Sigmoid colon (tissue), 4 donors: ENCODE measurements around the gene RBM38.

Experiments used
- EP300 ChIP-seq, 4 donors: sonication (generic); formaldehyde crosslinking; IDR thresholded peaks; one replicate each; pipeline ENCODE4 v1.6.1; 2017; ENCODE audit warnings: antibody characterized with exemption in 4 of 4
- POLR2A ChIP-seq, 2 donors: fragments of 450-650 bp; IDR thresholded peaks; one replicate each; pipeline ENCODE4 v1.6.1; 2016; ENCODE audit warnings: antibody characterized with exemption in 2 of 2, mild to moderate bottlenecking in 2 of 2, moderate library complexity in 2 of 2
- TF ChIP-seq, protein P1 (sequence below), 4 experiments: fragments of 450-650 bp in 3 of 4; fragments of 200-600 bp in 1 of 4; IDR thresholded peaks; one replicate each; pipeline ENCODE4 v1.5.1; 2016 to 2019; ENCODE audit warnings: antibody characterized with exemption in 4 of 4, mild to moderate bottlenecking in 3 of 4, moderate library complexity in 2 of 4

DNA sequence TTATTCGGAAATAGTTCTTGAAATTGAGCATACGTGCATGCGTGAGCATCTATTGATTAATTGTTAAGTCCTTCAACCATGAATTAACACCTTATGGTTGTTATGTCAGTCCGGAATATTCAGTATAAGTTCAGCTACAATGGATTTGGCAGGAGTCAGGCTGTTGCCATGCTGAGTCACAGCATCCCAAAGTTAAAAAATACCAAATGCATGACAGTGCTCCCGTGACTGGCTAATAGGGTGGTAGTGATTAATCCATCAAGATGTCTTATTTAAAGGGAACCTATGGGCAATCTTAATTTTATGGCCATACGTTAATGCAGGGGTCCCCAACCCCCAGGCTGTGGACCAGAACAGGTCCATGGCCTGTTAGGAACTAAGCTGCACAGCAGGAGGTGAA, 29.7 kb upstream of the RBM38 start:
- TF ChIP-seq, protein P1, sequence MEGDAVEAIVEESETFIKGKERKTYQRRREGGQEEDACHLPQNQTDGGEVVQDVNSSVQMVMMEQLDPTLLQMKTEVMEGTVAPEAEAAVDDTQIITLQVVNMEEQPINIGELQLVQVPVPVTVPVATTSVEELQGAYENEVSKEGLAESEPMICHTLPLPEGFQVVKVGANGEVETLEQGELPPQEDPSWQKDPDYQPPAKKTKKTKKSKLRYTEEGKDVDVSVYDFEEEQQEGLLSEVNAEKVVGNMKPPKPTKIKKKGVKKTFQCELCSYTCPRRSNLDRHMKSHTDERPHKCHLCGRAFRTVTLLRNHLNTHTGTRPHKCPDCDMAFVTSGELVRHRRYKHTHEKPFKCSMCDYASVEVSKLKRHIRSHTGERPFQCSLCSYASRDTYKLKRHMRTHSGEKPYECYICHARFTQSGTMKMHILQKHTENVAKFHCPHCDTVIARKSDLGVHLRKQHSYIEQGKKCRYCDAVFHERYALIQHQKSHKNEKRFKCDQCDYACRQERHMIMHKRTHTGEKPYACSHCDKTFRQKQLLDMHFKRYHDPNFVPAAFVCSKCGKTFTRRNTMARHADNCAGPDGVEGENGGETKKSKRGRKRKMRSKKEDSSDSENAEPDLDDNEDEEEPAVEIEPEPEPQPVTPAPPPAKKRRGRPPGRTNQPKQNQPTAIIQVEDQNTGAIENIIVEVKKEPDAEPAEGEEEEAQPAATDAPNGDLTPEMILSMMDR (IDR thresholded peaks at IDR 0.05) = no peak
- TF ChIP-seq POLR2A (IDR thresholded peaks at IDR 0.05) = no peak
- TF ChIP-seq EP300 (IDR thresholded peaks at IDR 0.05) = no peak
